Fibroblast of the aortic adventitia (primary cell): ENCODE measurements around the gene SORT1. TPM values are rescaled to one million over a fixed set of nuclear protein-coding genes. Genes with fewer than 3 reads are reported as not detected.

Source experiments
- DNase-seq: peaks from one replicate; pipeline ENCODE4 v3.0.0-alpha.2; 2010; ENCODE audit warnings: low read depth
- H3K4me3 ChIP-seq: 2 replicates; pipeline ENCODE4 v1.5.1; 2011; ENCODE audit warnings: low read depth, mild to moderate bottlenecking, control low read depth, low read length, moderate library complexity
- CTCF ChIP-seq: IDR thresholded peaks from 2 replicates; pipeline ENCODE4 v1.5.1; 2011; ENCODE audit warnings: mild to moderate bottlenecking, low read length, control low read depth, inconsistent platforms; ENCODE audit not compliant: insufficient read depth
- total RNA-seq: library from RNA; depleted of rRNA; stranded (reverse); fragments of >200 nt; gene quantifications from 2 replicates; pipeline ENCODE4 v1.2.3, GENCODE V29; 2012; ENCODE audit warnings: low replicate concordance

The SORT1 gene
- total RNA-seq, 1 donor: 4.5 TPM

GRCh38 chr1:109261578-109261977 is 136.1 kb downstream of the SORT1 start:
- no peak for DNase-seq
- TF ChIP-seq CTCF: no peak
- no peak overlapping the region for H3K4me3 ChIP-seq

GRCh38 chr1:109261006-109261405 is 136.7 kb downstream of the SORT1 start:
- no peak overlapping the region for H3K4me3 ChIP-seq
- TF ChIP-seq CTCF: no peak
- no peak for DNase-seq

DNA sequence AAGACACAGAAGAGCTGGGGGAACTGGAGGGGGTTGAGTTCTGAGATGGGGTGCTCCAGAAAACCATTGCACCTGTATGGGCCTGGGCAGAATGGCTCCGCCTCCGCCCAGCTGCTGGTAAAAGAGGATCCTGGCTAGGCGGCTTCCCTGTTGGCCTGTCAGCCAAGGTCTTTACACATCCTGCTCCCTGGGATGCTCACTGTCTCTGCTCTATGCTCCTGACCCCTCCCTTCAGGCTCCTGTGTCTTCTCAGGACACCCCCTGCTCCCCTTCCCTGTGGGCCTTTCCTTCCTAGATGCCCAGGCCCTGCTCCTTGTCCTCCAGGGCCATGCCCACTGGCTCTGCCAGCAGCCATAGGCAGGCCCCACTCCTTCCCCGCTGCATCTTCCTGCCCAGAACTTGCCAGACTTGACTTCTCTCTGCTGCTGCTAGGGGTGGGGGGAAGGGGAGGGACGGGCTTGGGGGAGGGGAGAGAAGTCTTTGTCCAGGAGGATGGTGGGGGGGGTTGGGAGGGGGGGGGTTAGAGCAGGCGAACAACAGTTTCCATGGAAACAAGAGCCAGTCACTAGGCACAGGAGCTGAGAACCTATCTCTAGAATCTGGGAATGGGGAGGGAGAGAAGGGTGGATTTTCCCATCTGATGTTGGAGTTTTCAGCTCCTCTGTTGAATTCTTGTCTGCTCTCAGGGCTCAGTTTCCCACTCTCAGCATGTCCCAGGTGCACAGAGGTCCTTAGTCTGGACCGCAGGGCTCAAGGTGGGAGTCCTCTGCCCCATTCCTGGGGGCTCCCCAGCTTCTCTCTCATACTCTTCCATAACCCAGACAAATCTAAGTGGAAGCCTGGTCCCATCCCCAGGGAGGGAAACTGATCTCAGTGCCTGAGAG is 137.8 kb downstream of the SORT1 start:
- no peak for TF ChIP-seq CTCF
- no peak for DNase-seq
- no peak overlapping the region for H3K4me3 ChIP-seq

Other genes starting within 250 kb of the SORT1 start
- 321 and 576 TPM in 2 replicates for gene SARS1, start 184.0 kb downstream of the SORT1 start, total RNA-seq
- 0.36 and 0.90 TPM in 2 replicates for gene CELSR2, start 148.4 kb downstream of the SORT1 start, total RNA-seq
- 10.0 and 19.0 TPM in 2 replicates for gene PSRC1, start 114.8 kb downstream of the SORT1 start, total RNA-seq
- not detected in 2 replicates for gene MYBPHL, start 90.9 kb downstream of the SORT1 start, total RNA-seq
- gene PSMA5, start 28.5 kb upstream of the SORT1 start, total RNA-seq: 40.0 and 56.1 TPM in 2 replicates
- 0.25 and 1.7 TPM in 2 replicates for gene SYPL2, start 68.6 kb upstream of the SORT1 start, total RNA-seq
- gene ATXN7L2, start 86.0 kb upstream of the SORT1 start, total RNA-seq: 1.6 and 2.9 TPM in 2 replicates
- gene CYB561D1, start 96.2 kb upstream of the SORT1 start, total RNA-seq: 8.1 and 10.1 TPM in 2 replicates
- 0.54 and 2.5 TPM in 2 replicates for gene AMIGO1, start 111.8 kb upstream of the SORT1 start, total RNA-seq
- gene GPR61, start 142.0 kb upstream of the SORT1 start, total RNA-seq: under 0.01 TPM in 1 of 2 replicates, not detected in the other
- gene GNAI3, start 150.7 kb upstream of the SORT1 start, total RNA-seq: 10.1 and 17.6 TPM in 2 replicates
- gene GNAT2, start 221.7 kb upstream of the SORT1 start, total RNA-seq: 0.18 TPM in 1 of 2 replicates, not detected in the other
- 52.0 and 67.2 TPM in 2 replicates for gene AMPD2, start 221.9 kb upstream of the SORT1 start, total RNA-seq